GM18909 (cell line): Measurements from ENCODE around the gene TTC5.
A peak's percentile ranks its signal among the peaks of the same experiment; 100 is the strongest.
"Not testable (repeated sequence)": the region's sequence is repeated elsewhere in the genome, so short reads cannot be mapped to it uniquely, and the experiment has no call there.

Experiments
- ATAC-seq: cut with Tn5 transposase; IDR thresholded peaks from one replicate; pipeline ENCODE4 v1.9.1; 2021; ENCODE audit warnings: mild to moderate bottlenecking; ENCODE audit not compliant: unreplicated experiment, poor library complexity

TTC5 gene, protein sequence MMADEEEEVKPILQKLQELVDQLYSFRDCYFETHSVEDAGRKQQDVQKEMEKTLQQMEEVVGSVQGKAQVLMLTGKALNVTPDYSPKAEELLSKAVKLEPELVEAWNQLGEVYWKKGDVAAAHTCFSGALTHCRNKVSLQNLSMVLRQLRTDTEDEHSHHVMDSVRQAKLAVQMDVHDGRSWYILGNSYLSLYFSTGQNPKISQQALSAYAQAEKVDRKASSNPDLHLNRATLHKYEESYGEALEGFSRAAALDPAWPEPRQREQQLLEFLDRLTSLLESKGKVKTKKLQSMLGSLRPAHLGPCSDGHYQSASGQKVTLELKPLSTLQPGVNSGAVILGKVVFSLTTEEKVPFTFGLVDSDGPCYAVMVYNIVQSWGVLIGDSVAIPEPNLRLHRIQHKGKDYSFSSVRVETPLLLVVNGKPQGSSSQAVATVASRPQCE

DNA sequence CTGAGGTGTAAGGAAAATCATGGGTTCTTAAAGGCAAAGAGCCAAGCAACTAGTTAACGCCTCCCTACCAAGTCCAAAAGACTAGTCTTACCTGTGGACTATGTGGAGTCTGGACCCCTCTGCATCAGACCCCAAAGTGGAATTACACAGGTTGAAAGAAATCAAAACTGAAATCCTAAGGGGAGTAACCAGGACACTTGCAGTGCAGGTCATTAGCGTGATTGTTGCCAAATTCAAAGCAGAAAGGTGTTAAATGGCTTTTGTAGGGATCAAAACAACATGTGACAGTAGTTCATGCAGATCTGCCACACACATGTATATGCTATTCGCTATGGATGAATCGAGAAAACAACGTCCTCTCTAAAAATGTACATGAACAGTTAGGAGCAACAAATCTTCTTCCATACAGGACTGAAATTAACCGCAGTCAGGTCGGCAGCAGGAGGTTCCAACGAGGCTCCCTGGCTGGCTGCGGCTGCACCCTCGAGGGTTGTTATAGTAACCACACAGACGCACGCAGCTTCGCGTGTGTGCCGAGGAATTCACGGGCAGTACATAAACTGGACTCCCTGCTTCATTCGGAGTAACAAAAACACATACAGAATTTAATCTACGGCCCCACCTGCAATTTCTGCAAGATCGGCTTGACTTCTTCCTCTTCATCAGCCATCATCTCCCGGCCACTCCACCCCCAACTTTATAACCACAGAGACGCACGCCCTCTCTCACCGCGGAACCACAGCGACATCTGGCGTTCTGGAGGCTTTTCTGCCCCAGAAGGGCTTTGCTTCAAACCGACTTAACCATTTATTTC lies at the start of gene TTC5:
TSS of gene TTC5 (minus strand) at position 687 of the 814 bp plus-strand sequence. CDS start at position 673, 14 bp downstream.
- ATAC-seq, result peak; percentile 96

DNA sequence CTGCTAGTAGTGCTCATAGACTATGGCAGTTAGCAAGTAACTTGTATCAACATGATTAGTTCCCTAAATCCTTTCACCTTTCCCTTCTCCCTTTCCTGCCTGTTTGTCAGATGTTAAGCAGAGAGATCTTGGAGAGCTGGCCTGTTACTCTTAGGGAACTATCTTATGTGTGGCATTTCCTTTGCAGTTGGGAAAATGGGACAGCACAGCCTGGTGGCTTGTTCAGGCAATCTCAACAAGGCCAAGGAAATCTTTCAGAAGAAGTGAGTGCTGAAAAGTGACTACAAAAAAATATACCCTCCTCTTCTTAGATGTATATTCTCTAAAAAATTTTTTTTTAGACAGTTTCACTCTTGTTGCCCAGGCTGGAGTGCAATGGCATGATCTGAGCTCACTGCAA lies 45.1 kb upstream of the TTC5 start:
- ATAC-seq, result no peak

DNA sequence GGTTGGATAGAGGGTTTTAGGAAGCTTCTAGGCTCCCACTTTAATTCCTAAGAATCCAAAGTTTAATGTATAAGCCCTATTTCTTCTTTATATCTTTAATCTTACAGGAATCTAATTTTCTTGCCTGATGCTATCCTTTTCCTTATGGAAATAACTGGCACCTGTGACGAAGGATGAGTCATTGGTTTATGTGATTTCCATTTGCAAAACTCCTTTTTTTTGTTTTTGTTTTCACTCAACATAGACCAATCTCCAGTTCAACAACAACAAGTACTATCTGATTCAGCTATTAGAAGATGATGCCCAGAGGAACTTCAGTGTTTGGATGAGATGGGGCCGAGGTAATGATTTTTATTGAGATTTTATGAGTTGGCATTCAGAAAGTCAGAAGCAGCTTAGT lies 44.5 kb upstream of the TTC5 start:
- no peak for ATAC-seq

DNA sequence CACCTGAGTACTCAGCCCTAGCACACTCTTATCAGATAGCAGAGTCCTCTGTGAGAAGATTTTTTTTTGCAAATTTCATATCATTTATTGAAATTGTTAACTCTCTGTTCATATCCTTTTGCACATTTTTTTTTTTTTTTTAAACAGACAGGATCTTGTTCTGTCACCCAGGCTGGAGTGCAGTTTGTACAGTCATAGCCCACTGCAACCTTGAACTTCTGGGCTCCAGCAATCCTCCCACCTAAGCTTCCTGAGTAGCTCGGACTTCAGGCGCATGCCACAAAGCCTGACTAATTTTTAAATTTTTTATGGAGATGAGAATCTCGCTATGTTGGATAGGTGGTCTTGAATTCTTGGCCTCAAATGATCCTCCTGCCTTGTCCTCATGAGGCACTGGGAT lies 42.0 kb upstream of the TTC5 start:
- no peak for ATAC-seq

DNA sequence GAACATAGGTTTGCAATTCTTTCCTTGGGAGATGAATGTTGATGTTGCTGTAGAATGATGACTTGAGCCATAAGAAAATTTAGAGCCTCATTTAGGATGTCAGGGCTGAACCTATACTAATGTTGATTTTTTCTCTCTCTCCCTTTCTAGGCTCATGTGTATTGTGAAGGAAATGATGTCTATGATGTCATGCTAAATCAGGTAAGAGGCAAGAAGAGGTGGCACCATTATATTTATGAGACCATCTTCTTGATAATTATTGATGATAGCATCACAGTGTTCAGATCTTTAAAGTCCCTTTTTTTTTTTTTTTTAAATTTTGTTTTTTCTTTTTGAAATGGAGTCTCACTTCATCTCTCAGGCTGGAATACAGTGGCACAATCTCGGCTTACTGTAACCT lies 41.0 kb upstream of the TTC5 start:
- ATAC-seq, result no peak

DNA sequence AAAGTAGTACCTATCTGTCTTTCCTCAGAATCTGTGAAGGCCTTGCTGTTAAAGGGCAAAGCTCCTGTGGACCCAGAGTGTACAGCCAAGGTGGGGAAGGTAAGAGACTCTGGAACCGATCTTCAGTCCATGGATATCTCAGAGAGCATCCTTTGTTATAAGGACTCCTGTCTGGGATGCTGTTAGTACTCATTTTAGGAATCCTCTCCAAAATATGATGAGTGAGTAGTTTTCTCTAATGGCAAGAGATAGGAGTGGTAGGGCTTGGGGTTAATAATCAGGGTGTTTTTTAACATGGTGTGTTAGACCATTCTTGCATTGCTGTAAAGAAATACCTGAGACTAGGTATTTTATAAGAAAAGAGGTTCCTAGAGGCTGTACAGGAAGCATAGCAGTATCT lies 39.6 kb upstream of the TTC5 start:
- no peak for ATAC-seq

DNA sequence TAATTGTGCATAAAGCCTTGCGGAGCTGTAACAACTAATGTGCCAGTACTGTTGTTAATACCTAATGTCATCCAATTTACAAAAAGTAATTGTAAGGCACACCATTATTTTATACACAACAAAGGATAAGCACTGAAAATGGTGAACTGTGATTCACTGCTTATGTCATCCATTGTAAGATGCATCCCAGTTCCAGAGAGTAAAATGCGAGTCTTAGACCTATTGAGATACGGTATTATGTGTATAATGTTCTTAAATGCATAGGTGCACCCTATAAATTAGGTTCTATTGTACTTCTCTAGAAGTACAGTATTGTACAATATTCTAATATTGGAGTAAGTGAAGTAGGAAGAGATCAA lies 38.1 kb upstream of the TTC5 start:
- ATAC-seq, result no peak

DNA sequence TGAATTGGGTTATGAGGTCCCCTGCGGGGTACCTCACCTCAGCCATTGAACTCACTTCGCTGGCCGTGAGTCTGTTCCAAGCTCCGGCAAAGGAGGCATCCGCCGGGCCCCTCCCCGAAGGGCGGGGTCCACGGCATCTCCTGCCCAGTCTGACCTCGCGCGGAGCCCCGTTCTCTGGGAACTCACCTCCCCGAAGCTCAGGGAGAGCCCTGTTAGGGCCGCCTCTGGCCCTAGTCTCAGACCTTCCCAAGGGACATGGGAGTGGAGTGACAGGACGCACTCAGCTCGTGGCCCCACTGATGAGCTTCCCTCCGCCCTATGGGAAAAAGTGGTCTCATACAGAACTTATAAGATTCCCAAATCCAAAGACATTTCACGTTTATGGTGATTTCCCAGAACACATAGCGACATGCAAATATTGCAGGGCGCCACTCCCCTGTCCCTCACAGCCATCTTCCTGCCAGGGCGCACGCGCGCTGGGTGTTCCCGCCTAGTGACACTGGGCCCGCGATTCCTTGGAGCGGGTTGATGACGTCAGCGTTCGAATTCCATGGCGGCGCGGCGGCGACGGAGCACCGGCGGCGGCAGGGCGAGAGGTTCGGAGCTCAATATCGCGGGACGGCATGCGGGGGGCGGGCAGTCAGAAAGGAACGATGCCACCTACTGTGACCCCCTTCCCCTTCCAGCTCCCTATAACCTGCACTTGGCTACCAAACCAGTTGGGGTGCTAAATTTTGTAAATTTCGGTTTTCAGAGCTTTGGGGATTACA lies 37.5 kb upstream of the TTC5 start, which contains the start of gene PARP2:
TSS of gene PARP2 (plus strand) at position 544 of the 770 bp plus-strand sequence. CDS start at position 551, 7 bp downstream.
- ATAC-seq, result peak; percentile 93

DNA sequence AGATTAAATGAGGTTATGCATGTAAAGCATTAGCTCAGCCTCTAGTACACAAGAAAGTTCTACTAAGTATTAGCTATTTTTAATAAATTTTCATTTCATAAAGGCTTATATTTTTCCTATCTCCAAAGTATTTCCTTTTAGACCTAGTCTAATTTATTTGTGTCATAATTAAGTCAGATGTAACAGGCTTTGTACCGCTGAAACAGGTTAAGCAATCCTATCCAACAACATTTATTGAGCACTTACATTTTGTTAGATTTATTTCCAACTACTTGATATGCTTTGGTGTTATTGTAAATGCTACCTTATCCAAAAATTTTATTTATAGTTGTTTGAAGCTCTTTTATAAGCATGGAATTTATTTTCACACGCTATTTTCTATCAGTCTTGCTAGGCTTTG lies 35.9 kb upstream of the TTC5 start:
- no peak for ATAC-seq

DNA sequence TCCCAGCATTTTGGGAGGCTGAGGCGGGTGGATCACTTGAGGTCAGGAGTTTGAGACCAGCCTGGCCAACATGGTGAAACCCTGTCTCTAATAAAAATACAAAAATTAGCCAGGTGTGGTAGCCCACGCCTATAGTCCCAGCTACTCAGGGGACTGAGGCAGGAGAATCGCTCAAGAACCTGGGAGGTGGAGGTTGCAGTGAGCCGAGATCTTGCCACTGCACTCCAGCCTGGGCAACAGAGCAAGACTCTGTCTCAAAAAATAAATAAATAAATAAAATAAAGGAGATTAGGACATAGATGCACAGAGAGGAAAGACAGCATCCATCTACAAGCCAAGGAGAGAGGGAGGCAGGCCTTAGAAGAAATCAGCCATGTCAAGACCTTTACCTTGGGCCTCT lies 35.3 kb upstream of the TTC5 start:
- ATAC-seq, result not testable (repeated sequence)

DNA sequence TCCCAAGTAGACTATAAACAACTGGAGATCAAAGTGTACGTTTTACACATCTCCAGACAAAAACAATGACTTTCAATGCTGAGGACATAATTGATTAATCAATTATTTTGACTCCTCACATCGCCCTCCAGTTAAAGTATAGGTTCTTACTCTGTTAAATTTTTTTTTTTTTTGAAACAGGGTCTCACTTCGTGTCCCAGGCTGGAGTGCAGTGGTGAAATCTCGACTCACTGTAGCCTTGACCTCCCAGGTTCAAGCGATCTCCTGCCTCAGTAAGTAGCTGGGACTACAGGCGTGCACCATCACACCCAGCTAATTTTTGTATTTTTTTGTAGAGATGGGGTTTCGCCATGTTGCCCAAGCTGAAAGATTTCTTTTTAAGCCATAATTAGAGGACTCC lies 28.3 kb upstream of the TTC5 start:
- no peak for ATAC-seq

DNA sequence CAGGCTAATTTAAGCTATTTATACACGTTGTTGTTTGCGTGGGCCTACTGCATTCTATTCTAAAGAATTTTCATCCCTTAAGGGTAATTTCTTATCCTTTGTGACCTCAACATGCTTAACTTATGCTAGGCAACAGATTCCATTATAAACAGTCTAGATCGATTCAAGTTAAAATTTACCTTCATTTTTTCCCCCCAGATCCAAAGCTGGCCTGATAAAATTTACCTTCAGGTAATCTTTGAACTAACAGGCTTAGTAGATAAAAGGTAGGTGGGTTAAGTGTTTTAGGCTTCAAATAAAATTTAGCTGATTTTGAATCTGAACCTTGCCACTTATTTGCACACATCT lies 27.7 kb upstream of the TTC5 start:
- no peak for ATAC-seq

DNA sequence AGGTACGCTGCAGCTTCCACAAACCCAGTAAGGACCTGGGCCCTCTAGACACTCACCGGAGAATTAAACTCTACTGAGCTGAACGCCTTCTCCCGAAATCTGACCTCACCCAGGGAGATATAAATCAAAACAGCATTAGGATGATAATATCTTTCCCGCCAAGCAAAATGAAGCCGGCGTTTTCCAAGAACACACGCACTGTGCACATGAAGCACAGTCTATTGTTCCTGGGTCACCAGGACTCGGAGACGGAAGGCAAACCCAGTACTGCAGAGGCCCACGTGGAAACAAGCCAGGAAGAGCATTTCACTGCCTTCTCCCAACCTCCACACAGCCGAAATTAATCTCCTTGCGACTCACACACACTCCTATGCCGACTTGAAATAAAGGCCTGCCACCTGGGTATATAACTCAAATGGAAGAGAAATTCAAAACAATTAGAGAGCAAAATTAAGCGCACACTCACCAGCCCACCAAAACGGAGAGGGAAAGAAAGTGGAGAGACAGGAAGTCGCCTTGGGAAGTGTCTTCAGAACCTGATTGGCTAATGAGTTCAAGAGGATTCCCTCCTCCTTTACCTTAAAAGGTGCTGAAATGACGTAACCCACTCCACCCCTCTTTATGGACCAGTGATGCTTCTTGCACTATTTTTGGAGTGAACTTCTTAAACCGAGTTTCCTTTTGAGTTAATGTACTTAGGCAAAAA lies 27.2 kb upstream of the TTC5 start, which contains the start of gene CCNB1IP1:
TSS of gene CCNB1IP1 (minus strand) at position 492 of the 706 bp plus-strand sequence. CDS start 16,756 bp downstream, outside the sequence.
- peak; percentile 99 for ATAC-seq

DNA sequence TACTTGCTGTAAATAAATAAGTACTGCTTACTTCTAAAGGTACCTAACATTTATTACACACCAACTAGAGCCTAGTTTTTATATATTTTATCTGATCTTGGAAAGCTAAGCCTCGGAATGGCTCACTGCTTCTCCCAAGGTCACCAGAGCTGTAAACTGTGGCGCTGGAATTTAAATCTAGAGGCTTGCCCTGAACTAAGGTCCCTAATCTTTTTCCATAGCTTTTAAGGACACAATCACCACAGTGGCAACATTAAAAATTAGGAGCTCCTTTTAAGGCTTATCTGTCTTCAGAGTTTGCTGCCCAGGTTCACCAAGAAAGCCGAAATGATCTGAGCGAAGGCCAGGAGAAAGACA lies 26.7 kb upstream of the TTC5 start:
- no peak for ATAC-seq

DNA sequence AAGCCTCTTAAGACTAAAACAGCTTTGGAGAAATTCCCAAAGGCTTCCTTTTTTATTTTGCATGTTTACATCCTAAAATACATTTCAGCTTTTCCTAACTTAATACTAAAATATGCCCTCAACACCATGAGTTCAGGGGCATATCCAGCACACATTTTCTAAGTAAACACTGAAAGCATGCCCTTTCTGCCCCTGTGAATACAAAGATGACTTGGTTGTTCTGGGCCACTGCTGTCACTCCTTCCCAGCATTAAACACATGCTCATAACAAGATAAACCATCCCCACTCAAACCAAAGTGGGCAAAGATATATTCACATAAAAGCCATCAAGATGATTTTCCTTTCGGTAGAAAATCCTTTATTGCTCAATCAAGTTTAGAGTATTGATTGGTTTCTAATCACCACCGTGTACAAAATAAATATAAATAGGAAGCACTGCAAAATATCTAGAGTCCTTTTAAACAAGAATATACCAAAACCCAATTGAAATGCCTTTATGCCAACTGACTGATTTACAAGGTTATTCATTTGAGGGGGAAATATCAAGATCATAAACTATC lies 25.4 kb upstream of the TTC5 start:
- ATAC-seq, result no peak

DNA sequence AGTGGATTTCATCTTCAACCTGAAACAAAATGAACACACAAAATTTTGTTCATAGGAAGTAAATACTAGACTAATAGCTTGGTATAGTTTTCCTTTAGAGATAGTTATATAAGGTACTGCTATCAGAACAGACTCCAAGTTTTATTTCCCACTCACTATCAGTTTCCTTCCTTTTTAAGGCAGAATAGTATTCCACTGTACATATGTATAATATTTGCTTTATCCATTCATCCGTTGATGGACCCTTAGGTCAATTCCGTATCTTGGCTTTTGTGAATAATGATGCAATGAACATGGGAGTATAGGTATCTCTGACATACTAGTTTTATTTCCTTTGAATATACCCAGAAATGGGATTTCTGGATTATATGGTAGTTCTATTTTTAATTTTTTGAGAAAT lies 23.6 kb upstream of the TTC5 start:
- ATAC-seq, result no peak

DNA sequence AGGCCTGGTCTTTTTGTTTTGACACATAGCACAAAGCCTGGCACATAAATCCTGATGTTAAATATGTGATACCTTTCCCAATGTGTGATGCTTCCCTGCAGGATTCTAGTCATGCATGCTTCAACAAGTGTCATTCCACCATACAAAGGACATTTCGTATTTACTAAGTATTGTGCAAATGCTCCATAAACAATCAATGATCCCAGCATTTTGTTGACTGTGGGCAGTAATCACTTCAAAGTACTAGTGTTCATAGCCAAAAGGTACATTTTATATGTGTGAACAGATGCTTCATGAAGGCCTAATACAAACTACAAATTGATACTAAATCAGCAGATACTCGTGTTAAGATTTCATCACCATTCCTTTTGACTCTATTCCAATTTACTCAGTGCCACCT lies 23.0 kb upstream of the TTC5 start:
- ATAC-seq, result no peak

DNA sequence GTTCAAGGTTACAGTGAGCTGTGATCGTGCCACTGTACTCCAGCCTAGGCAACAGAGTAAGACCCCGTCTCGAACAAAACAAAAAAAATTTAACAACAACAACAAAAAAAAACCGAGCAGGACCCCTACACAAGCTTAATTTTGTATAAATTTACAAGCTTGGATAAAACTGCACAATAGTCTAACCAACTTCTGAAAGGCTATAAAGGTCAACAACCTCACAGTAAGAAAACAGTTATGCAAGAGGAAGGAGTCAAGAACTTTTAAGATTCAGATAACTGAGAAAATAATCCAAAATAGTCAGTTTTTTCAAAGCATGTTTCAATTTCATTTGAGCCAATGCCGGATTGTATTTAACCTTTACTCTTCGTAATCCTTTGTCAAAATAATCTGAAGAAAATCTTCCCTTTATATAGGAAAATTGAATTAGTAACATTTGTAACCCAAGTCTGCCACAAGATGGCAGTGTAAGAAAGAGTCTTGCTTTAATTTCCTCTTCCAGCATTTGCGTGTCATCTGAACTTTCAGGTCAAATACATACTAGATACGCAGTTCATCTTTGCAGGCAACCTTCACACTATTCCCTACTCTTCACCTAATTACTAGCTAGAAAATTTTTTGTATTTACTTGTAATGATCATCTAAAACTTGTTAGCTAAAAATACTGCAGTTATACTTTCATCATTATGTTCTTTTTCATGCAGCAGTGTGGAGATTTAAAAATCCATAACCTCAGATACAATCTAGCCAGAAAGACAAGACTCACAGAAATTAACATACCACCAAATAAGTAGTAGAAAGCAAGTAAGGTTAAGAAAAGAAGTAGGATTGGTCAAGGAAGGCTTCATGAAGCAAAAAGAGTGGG lies 21.5 kb upstream of the TTC5 start:
- no peak for ATAC-seq

DNA sequence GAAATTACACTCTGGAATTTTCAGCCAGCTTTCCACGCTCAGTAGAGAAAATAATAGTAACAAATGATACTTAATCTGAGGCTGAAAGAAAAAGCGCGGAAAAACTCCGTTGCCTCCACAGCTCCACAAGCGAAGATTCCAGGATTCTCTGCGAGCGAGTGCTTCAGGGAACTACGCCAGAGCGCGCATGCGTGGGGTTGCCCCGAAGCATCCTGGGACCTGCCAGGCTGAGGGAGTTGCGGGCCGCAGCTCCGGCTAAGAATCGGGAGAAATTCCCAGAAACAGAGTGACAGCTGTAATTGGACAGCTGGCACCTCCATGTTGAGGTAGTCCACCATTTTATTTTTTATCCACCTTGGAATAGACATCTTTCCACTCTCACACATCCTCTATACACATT lies 12.0 kb upstream of the TTC5 start:
- no peak for ATAC-seq
